ENCODE results near the gene RAB1B.

RAB1B gene

GRCh38 chr11:66315921-66316811, 47.7 kb downstream of the RAB1B start:
- Histone ChIP-seq H3K9me3 (ENCODE audit: insufficient read depth, low read length) (no peaks in the 10 kb centered on the region), H4K20me1 (ENCODE audit: insufficient read depth, low read length) (no peaks in the 10 kb centered on the region), H3K36me3 (replicated peaks; ENCODE audit: low read depth, low read length) (no peaks in the 10 kb centered on the region), H3K79me2 (ENCODE audit: low read length) (no peaks in the 10 kb centered on the region), H3K9ac (ENCODE audit: low read length) (no peak overlapping the region), H2AFZ (ENCODE audit: low read depth, low read length) (no peak overlapping the region), H3K4me2 (ENCODE audit: low read length) (no peak overlapping the region), H3K27me3 (ENCODE audit: low read depth, low read length) (no peaks in the 10 kb centered on the region; the same call in 1 of the 2 replicates), H3K4me1 (ENCODE audit: low read length) (peaks cover 21% of the 10 kb centered on the region), H3K27ac (ENCODE audit: low read length) (no peak overlapping the region), H3K4me3 (ENCODE audit: low read length) (no peak overlapping the region)
- TF ChIP-seq CTCF (IDR thresholded peaks at IDR 0.05; ENCODE audit: low read depth, low read length), result no peak
- TF ChIP-seq EZH2phosphoT487 (IDR thresholded peaks at IDR 0.05; ENCODE audit: low read depth), result no peak

- Histone ChIP-seq H3K27ac (ENCODE audit: low read length) (peak within 1 kb of the TSS; percentile 66), H3K4me3 (ENCODE audit: low read length) (peak within 1 kb of the TSS; percentile 58), H3K27me3 (ENCODE audit: low read depth, low read length) (no peaks in the 10 kb centered on the region; the same call in 1 of the 2 replicates), H3K4me1 (ENCODE audit: low read length) (peaks cover 21% of the 10 kb centered on the region), H3K9ac (ENCODE audit: low read length) (peak within 1 kb of the TSS; percentile 63), H3K4me2 (ENCODE audit: low read length) (peak within 1 kb of the TSS; percentile 72), H4K20me1 (ENCODE audit: insufficient read depth, low read length) (no peaks in the 10 kb centered on the region), H3K36me3 (replicated peaks; ENCODE audit: low read depth, low read length) (no peaks in the 10 kb centered on the region), H3K9me3 (ENCODE audit: insufficient read depth, low read length) (no peaks in the 10 kb centered on the region), H3K79me2 (ENCODE audit: low read length) (no peaks in the 10 kb centered on the region), H2AFZ (ENCODE audit: low read depth, low read length) (peak within 1 kb of the TSS; percentile 72)
- no peak for TF ChIP-seq EZH2phosphoT487 (IDR thresholded peaks at IDR 0.05; ENCODE audit: low read depth)
- no peak for TF ChIP-seq CTCF (IDR thresholded peaks at IDR 0.05; ENCODE audit: low read depth, low read length)
These were observed 48.4 kb downstream of the RAB1B start, which contains the start of gene CD248 for GRCh38 chr11:66316849-66317251. Gene CD248, minus strand, starts transcription at chr11:66317044. Its CDS starts 17 bp downstream, at chr11:66317027.

GRCh38 chr11:66317322-66317722, 48.9 kb downstream of the RAB1B start:
- TF ChIP-seq EZH2phosphoT487 (IDR thresholded peaks at IDR 0.05; ENCODE audit: low read depth) (no peak), CTCF (IDR thresholded peaks at IDR 0.05; ENCODE audit: low read depth, low read length) (no peak)
- peak overlapping the region; percentile 72 for H3K4me2 ChIP-seq (ENCODE audit: low read length)
- H3K9me3 ChIP-seq (ENCODE audit: insufficient read depth, low read length), result no peaks in the 10 kb centered on the region
- H3K9ac ChIP-seq (ENCODE audit: low read length), result peak overlapping the region; percentile 63
- no peaks in the 10 kb centered on the region for H3K36me3 ChIP-seq (replicated peaks; ENCODE audit: low read depth, low read length)
- H3K4me1 ChIP-seq (ENCODE audit: low read length), result peaks cover 22% of the 10 kb centered on the region
- no peaks in the 10 kb centered on the region for H3K79me2 ChIP-seq (ENCODE audit: low read length)
- no peaks in the 10 kb centered on the region for H4K20me1 ChIP-seq (ENCODE audit: insufficient read depth, low read length)
- peak overlapping the region; percentile 58 for H3K4me3 ChIP-seq (ENCODE audit: low read length)
- peak overlapping the region; percentile 72 for H2AFZ ChIP-seq (ENCODE audit: low read depth, low read length)
- H3K27me3 ChIP-seq (ENCODE audit: low read depth, low read length), result no peaks in the 10 kb centered on the region
- H3K27ac ChIP-seq (ENCODE audit: low read length), result peak overlapping the region; percentile 66
